C4-2B (cell line): ENCODE results near the gene C14orf132.
A peak's percentile ranks its signal among the peaks of the same experiment; 100 is the strongest.

Source experiments
- CTCF ChIP-seq: fragments of 450-650 bp; conservative IDR thresholded peaks from 2 replicates; pipeline ENCODE4 v1.5.1; 2017; ENCODE audit warnings: mild to moderate bottlenecking
- ZFX ChIP-seq: fragments of 450-650 bp; IDR thresholded peaks from 2 replicates; pipeline ENCODE4 v1.6.1; 2017

GRCh38 chr14:96051642-96052540 is 12.7 kb downstream of the C14orf132 start:
- TF ChIP-seq CTCF (peak; percentile 72), ZFX (no peak)
